HG03135 (cell line): ENCODE data around the gene ANKRD33B.
"Not testable (repeated sequence)": the region's sequence is repeated elsewhere in the genome, so short reads cannot be mapped to it uniquely, and the experiment has no call there.

ENCODE experiments used
- ATAC-seq: cut with Tn5 transposase; IDR thresholded peaks from one replicate; pipeline ENCODE4 v1.9.1; 2021; ENCODE audit warnings: mild to moderate bottlenecking, moderate library complexity; ENCODE audit not compliant: unreplicated experiment

Gene ANKRD33B

DNA sequence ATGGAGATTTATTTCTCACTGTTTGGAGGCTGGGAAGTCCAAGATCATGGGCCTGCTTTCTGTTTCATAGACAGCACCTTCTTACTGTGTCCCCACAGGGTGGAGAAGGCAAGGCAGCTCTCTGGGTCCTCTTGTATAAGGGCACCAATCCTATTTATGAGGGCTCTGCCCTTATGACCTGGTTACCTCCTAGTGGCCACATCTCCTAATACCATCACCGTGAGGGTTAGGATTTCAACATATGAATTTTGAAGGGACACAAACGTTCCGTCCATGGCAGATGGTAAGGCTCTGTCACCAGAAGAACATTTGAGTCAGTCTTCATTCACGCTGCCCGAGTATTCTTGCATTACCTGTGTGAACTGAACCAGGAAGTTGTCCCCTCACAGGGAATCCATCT is 48.4 kb downstream of the ANKRD33B start:
- no peak for ATAC-seq

DNA sequence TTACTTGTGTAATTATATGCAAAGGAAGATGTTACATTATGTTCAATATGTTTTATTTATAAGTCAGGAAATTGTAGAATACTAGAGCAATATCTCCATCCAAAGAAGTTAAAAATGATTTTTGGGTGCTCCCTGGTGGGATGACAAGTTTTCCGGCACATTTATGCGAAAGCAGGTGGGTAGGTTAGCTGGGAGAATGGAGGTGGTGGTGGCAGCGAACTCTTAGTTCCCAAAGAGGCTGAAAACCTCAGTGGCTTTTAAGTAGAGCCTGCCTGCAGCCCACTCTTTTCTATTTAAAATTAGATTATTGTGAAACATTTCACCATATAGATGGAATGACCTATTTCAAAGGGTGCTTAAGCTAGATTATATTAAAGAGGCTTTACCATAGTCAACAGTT is 51.8 kb downstream of the ANKRD33B start:
- no peak for ATAC-seq

DNA sequence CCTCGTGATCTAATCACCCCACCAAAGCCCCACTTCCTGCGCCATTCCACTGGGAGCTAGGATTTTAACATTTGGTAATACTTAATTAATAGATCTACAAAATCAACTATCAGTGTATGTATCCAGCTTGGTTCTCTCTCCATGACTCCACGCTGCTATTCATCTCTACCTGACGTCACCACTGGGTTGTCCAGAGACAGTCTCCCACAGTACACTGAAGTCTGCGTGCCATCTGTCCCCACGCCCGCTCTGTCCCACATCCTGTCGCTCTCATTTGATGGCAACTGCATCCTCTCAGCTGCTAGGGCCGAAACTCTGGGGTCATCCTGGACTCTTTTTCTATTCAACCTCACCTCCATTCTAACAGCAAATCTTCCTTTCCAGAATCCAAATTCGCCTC is 53.2 kb downstream of the ANKRD33B start:
- ATAC-seq: no peak

DNA sequence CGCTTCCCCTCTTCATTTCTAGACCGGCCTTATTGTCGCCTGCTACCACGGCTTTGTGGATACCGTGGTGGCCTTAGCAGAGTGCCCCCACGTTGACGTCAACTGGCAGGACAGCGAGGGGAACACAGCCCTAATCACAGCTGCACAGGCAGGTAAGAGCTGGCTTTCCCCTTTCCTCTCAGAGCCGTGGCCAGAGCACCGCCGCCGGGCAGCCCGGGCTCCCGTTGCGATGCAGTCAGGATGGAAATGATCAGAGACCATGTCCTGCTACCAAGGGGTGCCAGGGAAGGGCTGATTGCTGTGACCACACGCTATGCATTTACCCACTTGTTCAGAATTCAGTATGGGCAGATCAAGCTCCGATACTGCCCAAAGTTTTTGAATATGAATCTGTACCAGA is 54.4 kb downstream of the ANKRD33B start:
- no peak for ATAC-seq

DNA sequence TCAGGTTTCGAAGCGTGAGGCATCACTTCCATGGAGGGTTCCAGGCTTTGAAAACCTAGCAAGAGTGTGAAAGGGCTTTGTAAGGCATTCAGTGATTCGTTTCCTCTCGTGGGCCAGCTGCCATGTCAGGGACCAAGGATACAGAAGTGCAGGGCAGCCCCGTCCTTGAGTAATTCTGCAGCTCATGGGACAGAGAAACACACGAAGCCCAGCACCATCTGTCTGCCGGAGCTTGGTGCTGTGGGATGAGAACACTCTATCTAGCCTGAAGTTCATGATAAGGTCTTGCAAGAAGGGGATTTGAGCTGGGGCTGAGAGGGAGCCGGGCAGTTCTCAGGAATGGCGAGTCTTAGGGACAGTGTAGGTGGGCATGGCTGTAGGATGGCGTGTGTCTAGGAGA is 55.8 kb downstream of the ANKRD33B start:
- ATAC-seq: no peak

DNA sequence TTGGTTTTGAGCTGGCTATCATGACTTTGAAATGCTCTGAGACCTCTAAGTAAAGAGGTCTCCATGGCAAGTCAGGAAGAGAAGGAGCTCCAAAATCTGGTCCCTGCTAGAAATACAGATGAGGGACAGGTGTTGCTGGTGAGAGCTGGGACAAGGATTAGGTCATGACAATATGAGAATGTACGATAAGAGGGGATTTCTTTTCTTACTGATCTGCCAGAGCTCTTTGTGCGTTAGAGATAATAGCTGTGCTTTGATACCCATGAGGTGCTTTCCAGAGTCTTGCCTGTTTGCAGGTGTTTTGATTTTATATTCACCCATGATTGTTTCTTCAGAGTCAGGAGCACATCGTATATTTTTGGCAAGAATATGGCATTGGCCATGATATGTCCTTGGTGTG is 56.5 kb downstream of the ANKRD33B start:
- ATAC-seq: no peak

DNA sequence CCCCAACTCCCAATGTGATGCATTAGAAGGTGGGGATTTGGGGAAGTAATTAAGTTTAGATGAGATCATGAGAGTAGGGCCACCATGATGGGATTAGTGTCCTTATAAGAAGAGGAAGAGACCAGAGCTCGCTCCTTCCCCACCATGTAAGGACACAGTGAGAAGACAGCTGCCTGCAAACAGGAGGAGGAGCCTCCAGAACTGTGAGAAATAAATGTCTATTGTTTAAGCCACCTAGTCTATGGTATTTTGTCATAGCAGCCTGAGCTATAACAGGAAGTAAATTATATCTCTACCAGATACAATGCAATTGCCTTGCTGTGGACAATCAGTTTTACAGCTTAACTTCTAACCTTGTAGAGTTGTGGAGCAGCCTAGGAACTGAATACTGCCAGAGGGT is 58.0 kb downstream of the ANKRD33B start:
- no peak for ATAC-seq

DNA sequence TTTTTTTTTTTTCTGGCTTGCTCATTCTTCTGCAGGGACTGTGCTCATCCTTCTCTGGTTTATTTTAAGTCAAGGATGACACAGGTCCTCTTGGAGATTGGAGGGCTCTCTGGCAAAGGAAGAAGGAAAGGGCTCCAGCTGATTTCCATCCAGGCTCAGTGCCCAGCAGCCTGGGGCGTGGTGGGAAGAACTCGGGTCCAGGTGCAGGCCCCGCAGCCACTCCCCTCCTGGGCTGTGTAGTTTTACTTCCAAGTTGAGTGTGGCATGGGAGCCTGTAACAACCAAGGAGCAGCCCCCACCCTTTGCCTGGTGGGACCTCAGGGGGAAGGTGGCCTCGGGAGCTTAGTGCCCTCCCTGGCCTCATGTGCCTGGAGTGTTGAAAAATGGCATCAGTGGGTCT is 58.9 kb downstream of the ANKRD33B start:
- no peak for ATAC-seq

DNA sequence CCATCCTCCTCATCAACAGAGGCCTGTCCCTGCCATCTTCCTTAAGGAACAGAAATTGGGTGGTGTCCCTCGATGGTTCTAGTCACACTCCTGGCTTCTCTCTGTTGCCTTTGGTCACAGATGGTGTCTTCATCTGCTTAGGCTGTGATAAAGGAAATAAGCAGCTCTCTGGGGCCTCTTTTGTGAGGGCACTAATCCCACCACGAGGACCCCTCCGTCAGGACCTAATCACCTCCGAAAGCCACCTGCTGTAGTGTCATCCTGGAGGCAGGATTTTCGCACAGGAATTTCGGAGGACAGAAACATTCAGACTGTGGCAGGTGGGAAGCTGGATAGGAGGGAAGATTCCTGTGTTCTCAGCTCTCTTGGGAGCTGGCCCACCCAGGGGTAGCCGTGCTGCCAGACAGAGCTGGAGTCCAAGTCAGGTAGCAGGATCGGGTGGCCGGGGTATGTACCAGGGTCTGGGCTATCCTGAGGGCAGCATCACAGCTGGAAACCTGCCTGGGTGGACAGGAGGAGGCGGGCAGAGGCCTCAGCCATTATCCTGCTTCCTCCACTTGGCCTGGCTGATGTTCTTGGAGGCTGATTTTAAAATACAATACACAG is 59.5 kb downstream of the ANKRD33B start:
- ATAC-seq: no peak

DNA sequence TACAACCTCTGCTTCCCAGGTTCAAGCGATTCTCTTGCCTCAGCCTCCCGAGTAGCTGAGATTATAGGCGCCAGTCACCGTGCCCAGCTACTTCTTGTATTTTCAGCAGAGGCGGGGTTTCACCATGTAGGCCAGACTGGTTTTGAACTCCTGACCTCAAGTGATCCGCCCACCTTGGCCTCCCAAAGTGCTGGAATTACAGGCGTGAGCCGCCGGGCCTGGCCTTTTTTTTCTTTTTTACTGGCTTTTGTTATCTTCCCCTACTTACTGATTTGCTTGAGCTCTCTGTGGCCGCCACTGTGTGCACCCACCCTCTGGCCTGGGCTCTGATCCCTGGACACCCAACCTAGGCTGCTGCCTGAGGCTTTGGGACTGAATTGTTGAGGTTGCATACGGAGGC is 60.3 kb downstream of the ANKRD33B start:
- ATAC-seq: no peak

DNA sequence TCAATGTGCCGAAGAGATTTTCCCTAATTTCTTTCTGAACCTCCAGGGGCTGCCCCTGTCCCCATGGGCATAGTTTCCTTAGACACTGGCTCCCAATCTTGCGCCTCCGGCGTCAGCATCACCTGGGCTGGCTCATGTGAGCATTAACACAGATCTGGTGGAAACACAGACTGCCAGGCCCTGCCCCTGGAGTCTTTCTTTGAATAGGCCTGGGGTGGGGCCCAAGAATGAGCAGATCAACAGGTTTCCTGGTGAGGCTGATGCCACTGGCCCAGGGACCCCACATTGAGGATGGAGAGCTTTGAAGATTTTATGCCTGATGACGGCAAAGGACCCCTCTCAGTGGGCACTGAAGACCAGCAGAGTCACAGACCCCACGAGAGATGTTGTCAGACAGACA is 60.8 kb downstream of the ANKRD33B start:
- ATAC-seq: no peak

DNA sequence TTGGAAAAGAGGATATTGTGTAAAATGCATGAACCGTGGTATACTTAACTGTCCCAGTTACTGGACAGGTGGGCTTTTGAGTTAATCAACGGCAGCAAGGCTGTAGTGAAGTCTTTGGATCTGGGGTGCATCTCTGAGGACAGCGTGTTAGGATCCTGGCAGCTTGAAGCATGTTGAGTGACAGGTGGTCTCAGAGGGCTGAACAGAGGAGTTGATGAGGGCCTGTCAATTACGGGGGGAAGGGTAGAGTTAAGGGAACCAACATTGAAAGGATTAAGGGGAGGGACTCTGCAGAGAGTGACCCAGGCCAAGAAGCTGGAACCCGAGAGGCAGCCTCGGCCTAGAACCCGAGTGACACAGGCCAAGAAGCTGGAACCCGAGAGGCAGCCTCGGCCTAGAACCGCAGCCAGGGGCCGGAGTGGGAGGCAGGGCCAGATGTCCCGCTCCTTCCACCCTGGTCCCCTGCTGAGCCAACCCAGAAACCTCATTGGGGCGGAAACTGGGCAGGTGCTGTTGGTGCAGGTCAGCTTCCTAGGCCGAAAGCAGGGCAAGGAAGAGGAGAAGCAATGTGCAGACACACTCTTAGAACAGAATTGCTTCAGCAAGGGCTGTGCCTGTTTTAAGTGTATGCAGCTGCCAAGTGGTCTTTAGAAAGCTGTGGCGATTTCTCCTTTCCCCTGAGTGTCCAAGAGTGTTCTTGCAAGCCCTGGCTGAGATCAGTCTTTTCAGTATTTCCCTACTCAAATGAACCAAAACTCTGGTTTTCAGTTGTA is 62.0 kb downstream of the ANKRD33B start:
- ATAC-seq: no peak

DNA sequence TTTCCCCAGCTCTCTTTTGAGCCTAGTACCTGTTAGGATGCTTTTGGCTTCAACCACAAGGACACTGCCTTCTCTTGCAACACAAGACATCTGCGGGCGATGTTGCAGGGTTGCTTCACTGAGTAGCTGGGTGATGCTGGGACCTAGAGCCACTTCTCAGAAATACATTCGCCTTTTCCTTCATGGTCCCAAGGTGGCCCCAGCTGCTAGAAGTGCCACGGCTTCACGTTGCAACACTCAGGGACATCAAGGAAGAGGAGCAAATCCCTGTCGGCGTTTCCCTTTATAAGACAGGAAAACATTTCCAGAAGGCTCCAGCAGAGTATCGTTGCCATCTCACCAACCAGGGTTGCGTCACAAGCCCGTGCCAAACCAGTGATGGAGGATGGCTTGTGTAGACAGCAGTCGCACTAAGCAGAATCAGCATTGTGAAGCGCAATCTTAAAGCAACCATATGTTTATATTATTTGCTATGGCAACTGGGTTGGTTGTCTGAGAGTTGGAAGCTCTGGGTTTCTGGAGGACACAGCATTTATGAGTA is 62.7 kb downstream of the ANKRD33B start:
- no peak for ATAC-seq

DNA sequence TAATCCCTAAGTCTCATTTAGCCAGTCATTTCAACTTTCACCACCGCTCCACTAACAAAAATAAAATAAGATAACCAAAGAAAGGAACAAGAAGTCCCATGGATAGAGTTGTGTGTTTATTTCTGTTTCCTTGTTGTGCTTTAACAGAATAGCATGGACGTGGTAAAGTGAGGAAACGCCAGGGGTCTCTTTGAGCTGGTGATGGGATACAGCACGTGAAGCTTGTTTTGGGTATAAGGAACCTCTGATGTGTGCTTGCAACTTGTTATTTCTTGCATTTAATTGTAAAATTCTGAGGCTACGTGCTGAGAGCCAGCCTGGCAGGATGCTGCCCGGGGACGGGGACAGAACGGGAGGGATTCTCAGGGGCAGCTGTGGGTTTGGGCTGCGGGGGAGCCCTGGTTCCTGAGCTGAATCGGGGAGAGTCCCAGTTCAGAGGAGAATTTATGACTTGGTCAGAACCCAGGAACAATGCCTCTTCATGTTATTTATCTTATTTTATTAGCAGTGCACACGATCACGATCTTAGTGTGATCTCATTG is 63.4 kb downstream of the ANKRD33B start:
- ATAC-seq: peak; percentile 0

DNA sequence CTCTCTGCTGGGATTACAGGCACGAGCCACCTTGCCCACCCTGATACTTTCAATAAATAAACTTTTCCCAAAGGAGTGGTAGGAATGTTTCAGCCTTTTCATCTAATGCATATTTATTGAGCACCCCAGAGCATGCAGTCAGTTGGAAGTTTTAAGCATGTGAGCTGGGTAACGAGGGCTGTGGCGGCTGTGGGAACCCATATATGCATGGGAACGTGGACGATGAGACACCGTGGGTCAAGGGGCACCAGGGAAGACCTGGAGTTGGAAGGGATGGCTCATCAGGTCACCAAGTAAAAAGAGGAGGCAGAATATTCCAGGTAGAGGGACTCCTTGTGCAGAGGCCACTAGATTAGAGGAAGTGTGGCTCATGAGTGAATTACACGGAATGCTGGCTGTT is 64.7 kb downstream of the ANKRD33B start:
- ATAC-seq: no peak

DNA sequence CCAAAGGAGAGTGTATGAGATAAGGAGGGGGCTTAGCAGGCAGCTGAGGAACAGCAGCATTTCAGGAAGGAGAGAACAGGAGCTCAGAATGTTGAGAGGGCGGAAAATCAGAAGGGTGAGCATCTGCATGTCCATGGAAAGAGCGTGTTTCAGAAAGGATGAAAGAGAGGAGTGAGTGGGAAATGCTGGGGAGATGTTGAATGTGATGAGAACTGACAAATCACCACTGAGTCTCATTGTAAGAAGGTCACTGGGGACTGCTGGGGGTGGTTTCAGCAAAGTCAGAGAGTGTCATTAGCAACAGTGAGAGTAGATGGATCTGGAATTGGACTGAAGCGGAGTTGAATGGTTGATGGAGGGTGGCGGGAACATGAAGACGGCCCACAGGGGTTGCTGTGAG is 65.8 kb downstream of the ANKRD33B start:
- no peak for ATAC-seq

DNA sequence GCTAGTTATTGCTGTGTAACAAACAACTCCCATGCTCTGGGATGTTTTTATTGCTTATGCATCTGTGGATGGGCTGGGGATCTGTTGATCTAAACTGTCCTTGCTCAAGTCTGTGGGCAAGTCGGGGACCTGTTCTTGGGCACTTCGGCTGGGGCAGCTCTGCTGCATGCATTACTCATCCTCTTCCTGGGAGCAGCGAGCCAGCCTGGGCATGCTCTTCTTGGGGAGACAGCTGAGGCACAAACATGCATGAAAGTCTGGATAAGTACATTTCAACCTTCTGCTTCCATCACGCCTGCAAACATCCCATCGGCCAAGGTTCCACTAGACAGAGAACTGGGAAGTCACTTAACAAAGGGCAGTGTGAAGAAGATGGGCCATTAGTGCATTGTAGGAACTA is 66.3 kb downstream of the ANKRD33B start:
- ATAC-seq: no peak

DNA sequence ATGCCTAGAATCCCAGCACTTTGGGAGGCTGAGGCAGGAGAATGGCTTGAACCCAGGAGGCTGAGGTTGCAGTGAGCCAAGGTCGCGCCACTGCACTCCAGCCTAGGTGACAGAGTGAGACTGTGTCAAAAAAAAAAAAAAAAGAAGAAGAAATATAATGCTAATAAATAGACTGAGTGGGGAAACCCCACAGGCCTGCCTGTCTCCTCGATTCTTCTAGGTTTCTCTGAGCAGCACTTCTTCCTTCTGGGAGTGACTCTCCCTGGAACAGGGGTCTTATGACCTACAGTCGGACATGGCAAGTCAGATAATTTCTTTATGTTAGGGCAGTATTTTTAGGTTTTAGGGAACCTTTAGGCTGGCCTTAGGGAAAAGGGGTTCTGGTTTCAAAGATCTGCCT is 66.9 kb downstream of the ANKRD33B start:
- not testable (repeated sequence) for ATAC-seq

DNA sequence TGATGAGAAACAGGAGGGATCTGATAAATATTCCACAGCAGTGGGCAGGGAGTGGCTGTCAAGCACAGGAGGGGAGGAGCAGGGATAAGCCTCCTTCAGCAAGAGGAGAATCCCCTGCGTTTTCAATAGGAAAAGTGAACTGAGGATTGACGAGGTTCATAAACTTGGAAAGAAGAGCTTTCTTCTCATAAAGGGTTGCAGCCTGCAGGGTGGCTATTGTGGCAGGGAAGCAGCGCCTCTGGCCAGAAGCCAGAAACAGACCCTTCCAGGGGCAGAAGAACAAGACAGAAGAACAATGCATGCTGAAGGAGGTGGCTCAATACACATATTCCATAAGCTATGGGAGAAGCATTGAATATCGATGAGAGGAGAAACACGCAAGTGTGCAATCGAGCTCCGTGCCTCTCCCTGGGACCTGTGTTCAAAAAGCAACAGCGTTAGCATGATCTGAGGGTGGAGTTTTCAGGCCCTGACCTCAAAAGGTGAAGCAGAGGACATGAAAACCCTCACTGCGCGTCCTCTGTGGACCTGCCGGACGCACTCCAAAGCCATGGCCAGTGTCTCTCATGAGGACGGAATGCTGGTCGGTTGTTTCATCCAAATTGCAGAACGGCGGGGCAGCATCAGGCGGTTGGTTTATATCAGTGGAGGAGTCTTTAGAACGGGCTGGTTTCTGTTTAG is 67.6 kb downstream of the ANKRD33B start:
- ATAC-seq: peak; percentile 4

DNA sequence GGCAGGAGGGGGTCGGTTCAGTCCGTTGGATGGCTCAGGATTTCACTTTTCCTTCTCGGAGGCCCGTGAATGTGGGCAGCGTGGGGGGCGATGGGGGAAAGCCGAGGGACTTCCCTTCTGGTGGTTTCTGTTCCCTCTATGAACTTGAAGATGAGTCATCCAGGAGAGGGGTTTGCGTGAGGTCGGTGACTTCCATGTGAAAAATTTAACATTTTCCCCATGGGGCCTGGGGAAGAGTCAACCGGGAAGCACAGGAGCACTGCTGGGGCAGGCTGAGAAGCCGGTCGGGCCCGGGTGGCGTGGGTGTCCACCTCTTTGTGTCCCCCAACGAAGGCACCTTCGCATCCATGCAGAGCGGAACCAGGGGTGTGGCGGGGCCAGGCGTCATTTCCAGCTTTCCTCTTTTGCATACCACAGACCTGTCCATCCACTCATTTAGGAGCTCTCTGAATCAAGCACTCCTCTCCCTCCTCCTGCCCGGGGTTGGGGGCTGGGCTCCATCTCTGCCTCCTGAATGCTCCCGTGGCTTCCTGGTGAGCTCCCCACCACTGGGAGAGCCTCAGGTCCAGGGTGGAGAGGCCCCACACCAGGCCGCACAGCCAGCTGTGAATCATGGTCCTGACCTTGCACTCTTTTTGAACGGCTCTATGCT is 68.4 kb downstream of the ANKRD33B start:
- ATAC-seq: peak; percentile 42
